GM18868 (cell line): ENCODE data around the gene MAP1S.

Source experiments
- ATAC-seq: cut with Tn5 transposase; IDR thresholded peaks from one replicate; pipeline ENCODE4 v1.9.1; 2021; ENCODE audit warnings: mild to moderate bottlenecking, moderate library complexity; ENCODE audit not compliant: unreplicated experiment

Gene MAP1S

GRCh38 chr19:17692566-17692965 lies 26.7 kb upstream of the MAP1S start:
- ATAC-seq: no peak

- no peak for ATAC-seq
These were observed 24.1 kb upstream of the MAP1S start for GRCh38 chr19:17695198-17695597.

- no peak for ATAC-seq
These were observed 15.3 kb upstream of the MAP1S start for GRCh38 chr19:17703824-17704463.

- ATAC-seq: no peak
These were observed 12.5 kb upstream of the MAP1S start for GRCh38 chr19:17706750-17707181.

GRCh38 chr19:17711851-17712250 lies 7.4 kb upstream of the MAP1S start:
- ATAC-seq: no peak

- no peak for ATAC-seq
These were observed 2.9 kb upstream of the MAP1S start for GRCh38 chr19:17716309-17716929.

- no peak for ATAC-seq
These were observed 732 bp upstream of the MAP1S start for GRCh38 chr19:17718550-17718946.

- peak; percentile 10 for ATAC-seq
These were observed 585 bp downstream of the MAP1S start for GRCh38 chr19:17719730-17720400.

GRCh38 chr19:17720440-17720839 lies 1.2 kb downstream of the MAP1S start:
- ATAC-seq: no peak

- ATAC-seq: no peak
These were observed 1.9 kb downstream of the MAP1S start for GRCh38 chr19:17721111-17721628.

GRCh38 chr19:17721821-17722220 lies 2.5 kb downstream of the MAP1S start:
- no peak for ATAC-seq

- no peak for ATAC-seq
These were observed 3.5 kb downstream of the MAP1S start for GRCh38 chr19:17722655-17723240.

GRCh38 chr19:17724655-17725054 lies 5.4 kb downstream of the MAP1S start:
- no peak for ATAC-seq

GRCh38 chr19:17725422-17726078 lies 6.3 kb downstream of the MAP1S start:
- ATAC-seq: no peak

GRCh38 chr19:17726136-17726741 lies 7.0 kb downstream of the MAP1S start:
- ATAC-seq: no peak

- no peak for ATAC-seq
These were observed 7.9 kb downstream of the MAP1S start for GRCh38 chr19:17726964-17727773.

- no peak for ATAC-seq
These were observed 8.6 kb downstream of the MAP1S start for GRCh38 chr19:17727843-17728242.

- ATAC-seq: no peak
These were observed 13.8 kb downstream of the MAP1S start for GRCh38 chr19:17733127-17733526.

GRCh38 chr19:17734146-17734545 lies 14.9 kb downstream of the MAP1S start:
- ATAC-seq: no peak

- ATAC-seq: no peak
These were observed 16.1 kb downstream of the MAP1S start for GRCh38 chr19:17735410-17735809.
